CD8-positive, alpha-beta memory T cell (primary cell): Measurements from ENCODE around the gene PAFAH1B1. TPM values are rescaled to one million over a fixed set of nuclear protein-coding genes. Genes with fewer than 3 reads are reported as not detected.

Experiments used
- CTCF ChIA-PET: fragments of 350-600 bp; sonication (Branson Sonifier 250); formaldehyde crosslinking; loops from one replicate; lab custom pipeline; 2021; ENCODE audit warnings: antibody characterized with exemption; lab: Charles Lee
- POLR2A ChIA-PET: fragments of 350-600 bp; sonication (Branson Sonifier 250); formaldehyde crosslinking; loops from one replicate; lab custom pipeline; 2021; ENCODE audit warnings: antibody characterized with exemption; lab: Charles Lee
- DNase-seq, 5 donors: peaks; one replicate each; pipeline versions ENCODE4 v3.0.0 to v3.0.0-alpha.2; 2020 to 2022; ENCODE audit warnings: mixed read lengths in 1 of 5
- H3K27ac ChIP-seq: one replicate; pipeline ENCODE4 v1.7.0; 2013; ENCODE audit warnings: low read depth, mild to moderate bottlenecking, low read length, moderate library complexity
- H3K27me3 ChIP-seq: 2 replicates; pipeline ENCODE4 v1.7.0; 2013; ENCODE audit warnings: low read length, mild to moderate bottlenecking; ENCODE audit not compliant: insufficient read depth, poor library complexity, severe bottlenecking
- H3K36me3 ChIP-seq: 2 replicates; pipeline ENCODE4 v1.7.0; 2013; ENCODE audit warnings: mild to moderate bottlenecking, low read length, moderate library complexity; ENCODE audit not compliant: insufficient read depth
- H3K4me1 ChIP-seq: 2 replicates; pipeline ENCODE4 v1.7.0; 2013; ENCODE audit warnings: mild to moderate bottlenecking, low read length, moderate library complexity; ENCODE audit not compliant: insufficient read depth
- H3K4me3 ChIP-seq: 2 replicates; pipeline ENCODE4 v1.7.0; 2013; ENCODE audit warnings: mild to moderate bottlenecking, low read length
- H3K9me3 ChIP-seq: 2 replicates; pipeline ENCODE4 v1.7.0; 2013; ENCODE audit warnings: mild to moderate bottlenecking, low read length
- H3K27ac Mint-ChIP-seq, 8 donors: one replicate each; pipeline ENCODE4 v1.8.0; 2020 to 2021; ENCODE audit warnings: mixed read lengths in 8 of 8, mild to moderate bottlenecking in 6 of 8, inconsistent platforms in 3 of 8, moderate library complexity in 3 of 8
- H3K27me3 Mint-ChIP-seq, 2 donors: one replicate each; pipeline ENCODE4 v1.8.0; 2020 to 2021; ENCODE audit warnings: mixed read lengths in 2 of 2, mild to moderate bottlenecking in 1 of 2, moderate library complexity in 1 of 2
- H3K36me3 Mint-ChIP-seq, 3 donors: one replicate each; pipeline ENCODE4 v1.8.0; 2020 to 2021; ENCODE audit warnings: mixed read lengths in 3 of 3, inconsistent platforms in 1 of 3, mild to moderate bottlenecking in 1 of 3
- H3K4me1 Mint-ChIP-seq, 3 donors: one replicate each; pipeline ENCODE4 v1.8.0; 2020 to 2021; ENCODE audit warnings: mixed read lengths in 3 of 3, inconsistent platforms in 1 of 3, mild to moderate bottlenecking in 1 of 3
- H3K4me3 Mint-ChIP-seq, 7 donors: one replicate each; pipeline ENCODE4 v1.8.0; 2020 to 2021; ENCODE audit warnings: mixed read lengths in 7 of 7, mild to moderate bottlenecking in 6 of 7, moderate library complexity in 4 of 7, inconsistent platforms in 2 of 7
- H3K9me3 Mint-ChIP-seq, 5 donors: one replicate each; pipeline ENCODE4 v1.8.0; 2020 to 2022; ENCODE audit warnings: mixed read lengths in 5 of 5, mild to moderate bottlenecking in 3 of 5, moderate library complexity in 2 of 5, inconsistent platforms in 1 of 5
- polyA plus RNA-seq: library from polyadenylated mRNA; unstranded; fragments of 300-500 nt; fragmentation: Illumina TruSeq; gene quantifications from one replicate; pipeline ENCODE4 v1.2.3, GENCODE V29; 2021
- total RNA-seq, 2 experiments: library from RNA; stranded (reverse); gene quantifications; one replicate each; pipeline ENCODE4 v1.2.3, GENCODE V29; 2021

PAFAH1B1 gene
- total and polyA plus RNA-seq, 3 experiments from 2014 or later = 13.2 to 168 (median 159) TPM

DNA sequence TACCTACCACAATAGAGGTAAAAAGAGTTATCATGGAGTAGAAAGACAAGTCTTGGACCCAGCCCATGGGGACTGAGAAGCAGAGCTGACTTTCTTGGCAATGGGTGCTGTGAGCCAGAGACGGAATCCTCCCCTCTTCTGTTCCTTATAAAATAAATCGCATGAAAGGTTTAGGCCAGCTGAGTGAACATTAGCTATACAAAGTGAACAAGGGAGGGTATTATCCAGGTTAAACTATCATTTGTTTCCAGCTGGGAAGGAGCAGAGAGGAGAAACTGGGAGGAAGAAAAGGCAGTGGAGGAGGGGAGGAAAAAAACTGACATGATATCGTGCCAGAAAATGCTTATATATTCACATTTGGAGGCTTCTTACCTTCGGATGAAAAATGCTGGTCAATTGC lies 13.3 kb upstream of the PAFAH1B1 start:
- no peaks in the 10 kb centered on the region for H3K4me1 ChIP-seq
- ChIA-PET POLR2A (no interaction called here), CTCF (no interaction called here)
- no peaks in the 10 kb centered on the region for H3K36me3 ChIP-seq
- no peaks in the 10 kb centered on the region for H3K9me3 ChIP-seq
- no peak overlapping the region for H3K4me3 ChIP-seq
- H3K36me3 Mint-ChIP-seq = no peaks in the 10 kb centered on the region
- H3K4me3 Mint-ChIP-seq = no peak overlapping the region
- H3K27ac Mint-ChIP-seq = no peak overlapping the region
- H3K27ac ChIP-seq = no peak overlapping the region
- no peaks in the 10 kb centered on the region for H3K9me3 Mint-ChIP-seq
- peaks cover 11 to 21% of the 10 kb centered on the region in 2 donors for H3K27me3 Mint-ChIP-seq
- no peak for DNase-seq
- H3K27me3 ChIP-seq = no peaks in the 10 kb centered on the region
- no peaks in the 10 kb centered on the region for H3K4me1 Mint-ChIP-seq

DNA sequence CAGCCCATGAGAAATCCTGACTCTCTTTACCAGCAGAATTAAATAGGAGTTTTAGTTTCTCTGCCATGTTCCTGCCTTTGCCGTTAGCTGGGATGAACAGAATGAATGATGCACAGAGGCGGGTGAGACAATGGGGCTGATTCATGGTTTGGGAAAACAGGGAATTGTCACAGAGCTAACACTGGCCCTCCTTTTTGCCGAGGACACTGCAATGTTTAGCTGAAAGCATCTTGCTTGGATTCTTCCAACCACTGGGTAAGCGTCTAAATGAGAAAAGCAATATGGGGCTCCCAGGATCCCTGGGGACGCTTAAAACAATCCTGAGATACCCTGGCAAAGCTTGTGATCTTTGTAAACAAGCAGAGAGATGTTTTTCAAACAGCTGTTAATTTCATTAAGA lies 12.8 kb upstream of the PAFAH1B1 start:
- Histone ChIP-seq H3K27ac (no peak overlapping the region), H3K4me3 (no peak overlapping the region), H3K9me3 (no peaks in the 10 kb centered on the region), H3K36me3 (no peaks in the 10 kb centered on the region), H3K4me1 (no peaks in the 10 kb centered on the region), H3K27me3 (no peaks in the 10 kb centered on the region)
- CTCF ChIA-PET = no interaction called here
- no peaks in the 10 kb centered on the region for H3K36me3 Mint-ChIP-seq
- no peak overlapping the region for H3K27ac Mint-ChIP-seq
- H3K4me1 Mint-ChIP-seq = no peaks in the 10 kb centered on the region
- peaks cover 9 to 23% of the 10 kb centered on the region in 2 donors for H3K27me3 Mint-ChIP-seq
- H3K9me3 Mint-ChIP-seq = no peaks in the 10 kb centered on the region
- no peak overlapping the region for H3K4me3 Mint-ChIP-seq
- no peak for DNase-seq
- POLR2A ChIA-PET = interaction anchor here (0.6 kb wide), 1 partner anchor 209 kb away, joined by 4 read pairs; no protein-coding TSS in a partner anchor

DNA sequence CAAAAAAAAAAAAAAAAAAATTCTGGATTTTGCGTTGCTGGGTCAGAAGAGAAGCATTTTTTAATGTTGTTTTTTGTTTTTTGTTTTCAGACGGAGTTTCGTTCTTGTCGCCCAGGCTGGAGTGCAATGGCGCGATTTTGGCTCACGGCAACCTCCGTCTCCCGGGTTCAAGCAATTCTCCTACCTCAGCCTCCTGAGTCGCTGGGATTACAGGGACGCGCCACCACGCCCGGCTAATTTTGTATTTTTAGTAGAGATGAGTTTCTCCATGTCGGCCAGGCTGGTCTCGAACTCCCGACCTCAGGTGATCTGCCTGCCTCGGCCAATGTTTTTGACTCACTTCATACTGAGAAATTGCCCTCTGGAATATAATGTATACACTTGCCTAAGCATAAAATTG lies 11.0 kb upstream of the PAFAH1B1 start:
- peaks cover 11 to 20% of the 10 kb centered on the region in 2 donors for H3K27me3 Mint-ChIP-seq
- H3K4me3 Mint-ChIP-seq = no peak overlapping the region
- Histone ChIP-seq H3K4me1 (no peaks in the 10 kb centered on the region), H3K27me3 (no peaks in the 10 kb centered on the region), H3K27ac (no peak overlapping the region), H3K9me3 (no peaks in the 10 kb centered on the region), H3K36me3 (no peaks in the 10 kb centered on the region), H3K4me3 (no peak overlapping the region)
- no peaks in the 10 kb centered on the region for H3K36me3 Mint-ChIP-seq
- H3K9me3 Mint-ChIP-seq = no peaks in the 10 kb centered on the region
- DNase-seq = no peak
- H3K27ac Mint-ChIP-seq = no peak overlapping the region
- ChIA-PET CTCF (interaction anchor here (0.7 kb wide), 1 partner anchor 60 kb away, joined by 3 read pairs; no protein-coding TSS in a partner anchor), POLR2A (no interaction called here)
- no peaks in the 10 kb centered on the region for H3K4me1 Mint-ChIP-seq

DNA sequence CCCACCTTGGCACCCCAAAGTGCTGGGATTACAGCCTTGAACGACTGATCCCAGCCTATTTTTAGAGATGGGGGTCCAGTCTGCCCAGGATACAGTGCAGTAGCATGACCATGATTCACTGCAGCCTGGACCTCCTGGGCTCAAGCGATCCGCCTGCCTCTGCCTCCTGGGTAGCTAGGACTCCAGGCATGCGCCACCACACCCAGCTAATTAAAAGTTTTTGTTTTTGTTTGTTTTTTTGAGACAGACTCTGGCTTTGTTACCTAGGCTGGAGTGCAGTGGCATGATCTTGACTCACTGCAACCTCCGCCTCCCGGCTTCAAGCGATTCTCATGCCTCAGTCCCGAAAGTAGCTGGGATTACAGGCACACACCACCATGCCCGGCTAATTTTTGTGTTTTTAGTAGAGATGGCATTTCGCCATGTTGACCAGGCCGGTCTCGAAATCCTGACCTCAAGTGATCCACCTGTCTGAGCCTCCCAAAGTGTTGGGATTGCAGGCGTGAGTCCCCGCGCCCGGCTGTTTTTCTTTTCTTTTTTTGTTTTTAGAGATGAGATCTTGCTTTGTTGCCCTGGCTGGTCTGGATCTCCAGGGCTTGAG lies 2.3 kb upstream of the PAFAH1B1 start:
- ChIA-PET POLR2A (no interaction called here), CTCF (no interaction called here)
- Histone ChIP-seq H3K9me3 (no peaks in the 10 kb centered on the region), H3K27ac (no peak overlapping the region), H3K4me3 (no peak overlapping the region), H3K4me1 (peaks cover 18% of the 10 kb centered on the region), H3K27me3 (no peaks in the 10 kb centered on the region), H3K36me3 (no peaks in the 10 kb centered on the region)
- Mint-ChIP-seq H3K4me3 (peak overlapping the region in 1 of 7 donors; percentile 42), H3K27ac (peak overlapping the region in 1 of 8 donors; percentile 43), H3K27me3 (no peaks in the 10 kb centered on the region), H3K36me3 (peaks cover 0 to 5% (median 0%) of the 10 kb centered on the region in 3 donors), H3K4me1 (peaks cover 16 to 19% (median 18%) of the 10 kb centered on the region in 3 donors), H3K9me3 (no peaks in the 10 kb centered on the region)
- DNase-seq = no peak

DNA sequence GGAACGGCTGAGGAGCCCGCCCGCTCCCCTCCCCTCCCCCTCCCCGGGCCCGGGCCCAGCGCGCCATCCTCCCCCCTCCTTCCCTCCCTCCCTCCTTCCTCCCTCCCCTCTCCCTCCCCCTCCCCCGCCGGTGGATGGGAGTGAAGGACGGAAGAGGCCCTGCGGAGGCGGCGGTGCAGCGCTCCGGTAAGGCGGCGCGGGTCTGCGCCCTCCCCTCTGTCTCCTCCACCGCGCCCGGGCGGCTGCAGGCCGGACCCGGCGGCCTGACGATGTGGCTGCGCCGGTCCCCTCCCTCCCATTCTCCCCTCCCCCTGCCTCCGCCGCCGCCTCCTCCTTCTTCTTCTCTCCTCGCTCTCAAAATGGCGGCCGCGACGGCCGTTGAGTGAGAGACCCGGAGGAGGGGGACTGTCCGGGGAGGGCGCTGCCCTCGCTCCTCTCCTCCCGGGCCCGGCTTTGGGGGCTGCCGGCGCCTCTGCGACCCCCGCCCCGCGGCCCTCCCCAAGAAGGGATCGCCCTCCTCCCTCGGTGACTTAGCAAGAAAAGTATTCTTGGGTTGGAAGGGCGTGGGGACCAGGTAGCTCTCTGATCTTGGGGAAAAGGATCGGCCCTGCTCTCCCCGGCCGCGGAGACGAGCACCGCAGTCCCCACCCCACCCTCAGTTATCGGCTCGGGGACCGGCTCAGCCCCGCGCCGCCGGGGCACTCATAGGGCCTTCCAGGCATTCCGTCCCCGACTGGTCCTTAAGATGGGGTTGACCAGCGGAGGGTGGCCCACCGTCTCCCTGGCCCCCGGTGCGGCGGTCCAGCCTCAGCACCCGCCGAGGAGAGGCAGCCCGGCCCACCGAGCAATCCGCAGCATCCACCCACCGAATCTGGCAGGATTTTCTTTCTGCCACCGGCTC lies 617 bp downstream of the PAFAH1B1 start:
- CTCF ChIA-PET = interaction anchor here (1.7 to 2.4 kb wide), 2 partner anchors 12 to 92 kb away, joined by 5 to 7 read pairs; no protein-coding TSS in a partner anchor
- POLR2A ChIA-PET = interaction anchor here (0.6 to 1.3 kb wide), 4 partner anchors 14 to 241 kb away, joined by 4 to 12 read pairs (median 8); partner anchors contain the start of gene METTL16
- Mint-ChIP-seq H3K4me1 (peaks cover 39 to 47% (median 45%) of the 10 kb centered on the region in 3 donors), H3K9me3 (no peaks in the 10 kb centered on the region), H3K27ac (peak overlapping the region; percentile 84 to 99 (median 96)), H3K36me3 (peaks cover 0 to 13% (median 4%) of the 10 kb centered on the region in 3 donors), H3K27me3 (no peaks in the 10 kb centered on the region), H3K4me3 (peak overlapping the region; percentile 87 to 97 (median 93))
- peak overlapping the region; percentile 84 for H3K4me3 ChIP-seq
- no peaks in the 10 kb centered on the region for H3K9me3 ChIP-seq
- H3K27me3 ChIP-seq = no peaks in the 10 kb centered on the region
- H3K27ac ChIP-seq = peak overlapping the region; percentile 90
- H3K4me1 ChIP-seq = peaks cover 44% of the 10 kb centered on the region
- no peaks in the 10 kb centered on the region for H3K36me3 ChIP-seq
- peak in 4 of 5 donors; percentile 73 to 89 (median 82) for DNase-seq

DNA sequence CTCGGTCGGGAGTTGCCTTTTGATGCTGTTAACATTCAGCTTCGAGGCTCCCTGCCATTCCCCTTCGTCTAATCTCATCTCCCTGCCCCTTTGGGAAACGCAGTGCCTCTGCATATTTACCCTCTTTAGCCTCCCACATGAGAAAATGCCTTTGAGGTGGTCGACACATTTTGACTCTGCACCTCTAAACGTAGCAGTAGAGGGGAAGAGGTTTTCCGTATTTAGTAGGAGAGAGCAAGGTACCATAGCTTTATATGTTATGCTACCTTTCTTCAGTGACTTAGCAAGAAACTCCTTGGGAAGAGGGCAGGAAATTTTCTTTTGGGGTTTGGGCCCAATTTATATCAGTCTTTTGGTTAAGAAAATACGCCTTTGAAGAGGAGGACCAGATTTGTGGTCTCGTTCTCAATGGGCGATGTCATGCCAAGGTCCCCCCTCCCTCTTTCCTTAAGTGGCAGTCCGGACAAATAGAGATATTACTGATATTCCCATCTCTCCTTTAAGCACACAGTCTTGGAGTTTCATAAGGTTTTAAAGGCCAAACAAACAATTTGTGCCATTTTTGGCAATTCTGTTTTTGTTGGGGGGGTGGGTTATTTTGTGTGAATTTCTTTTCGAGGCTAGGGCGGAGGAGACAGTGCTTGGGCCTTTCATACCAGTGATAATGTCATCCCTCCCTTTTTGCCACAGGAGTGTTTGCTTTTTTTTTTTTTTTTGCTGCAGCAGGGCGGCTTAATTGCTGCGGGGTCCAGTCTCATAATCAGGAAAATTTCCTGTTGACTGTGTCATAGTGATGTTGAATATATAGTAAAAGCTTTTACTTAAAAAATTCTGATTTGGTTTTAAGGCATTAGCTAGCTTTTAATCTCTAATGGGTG lies 1.5 kb downstream of the PAFAH1B1 start:
- peaks cover 49% of the 10 kb centered on the region for H3K4me1 ChIP-seq

DNA sequence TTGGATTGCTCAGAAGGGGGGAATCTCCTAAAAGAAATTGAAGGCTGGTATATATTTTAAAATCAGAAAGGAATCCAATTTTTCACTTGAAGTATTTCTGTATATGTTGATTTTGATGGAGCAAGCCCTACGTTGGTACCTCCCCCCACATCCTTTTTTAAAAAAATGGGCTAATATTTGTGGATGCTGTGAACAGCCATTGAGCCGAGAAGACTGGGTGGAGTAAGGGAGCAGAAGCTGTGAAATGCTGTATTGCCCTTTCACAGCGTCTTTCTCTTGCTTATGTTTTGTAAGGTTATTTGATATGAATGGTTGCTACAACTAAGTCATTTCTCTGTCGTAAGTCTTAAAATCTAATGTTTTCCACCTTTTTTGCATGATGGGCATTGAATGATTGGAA lies 2.3 kb downstream of the PAFAH1B1 start:
- Histone ChIP-seq H3K36me3 (no peaks in the 10 kb centered on the region), H3K9me3 (no peaks in the 10 kb centered on the region), H3K4me3 (peak overlapping the region; percentile 84), H3K4me1 (peaks cover 49% of the 10 kb centered on the region), H3K27me3 (no peaks in the 10 kb centered on the region), H3K27ac (no peak overlapping the region)
- Mint-ChIP-seq H3K4me3 (peak overlapping the region; percentile 87 to 97 (median 93)), H3K4me1 (peaks cover 47 to 60% (median 51%) of the 10 kb centered on the region in 3 donors), H3K9me3 (no peaks in the 10 kb centered on the region), H3K27ac (peak overlapping the region in 7 of 8 donors; percentile 61 to 99 (median 93)), H3K27me3 (no peaks in the 10 kb centered on the region), H3K36me3 (peaks cover 0 to 16% (median 6%) of the 10 kb centered on the region in 3 donors)
- ChIA-PET POLR2A (interaction anchor here (0.7 kb wide), 1 partner anchor 15 kb away, joined by 7 read pairs; no protein-coding TSS in a partner anchor), CTCF (no interaction called here)
- DNase-seq = no peak

More for the DNA sequence above, 1.5 kb downstream of the PAFAH1B1 start:
- CTCF ChIA-PET = no interaction called here
- H3K4me3 ChIP-seq = peak overlapping the region; percentile 84
- H3K27me3 Mint-ChIP-seq = no peaks in the 10 kb centered on the region
- peaks cover 0 to 16% (median 6%) of the 10 kb centered on the region in 3 donors for H3K36me3 Mint-ChIP-seq
- H3K36me3 ChIP-seq = no peaks in the 10 kb centered on the region
- POLR2A ChIA-PET = interaction anchor here (0.6 to 0.7 kb wide), 2 partner anchors 15 to 96 kb away, joined by 7 to 12 read pairs; no protein-coding TSS in a partner anchor
- no peaks in the 10 kb centered on the region for H3K9me3 ChIP-seq
- peak overlapping the region; percentile 87 to 97 (median 93) for H3K4me3 Mint-ChIP-seq
- no peaks in the 10 kb centered on the region for H3K9me3 Mint-ChIP-seq
- peaks cover 45 to 56% (median 51%) of the 10 kb centered on the region in 3 donors for H3K4me1 Mint-ChIP-seq
- H3K27me3 ChIP-seq = no peaks in the 10 kb centered on the region
- H3K27ac Mint-ChIP-seq = peak overlapping the region; percentile 84 to 99 (median 96)
- peak in 2 of 5 donors; percentile 16 to 52 for DNase-seq
- peak overlapping the region; percentile 90 for H3K27ac ChIP-seq
